Motor neuron (in vitro differentiated cells): ENCODE data around the gene CCDC102A. TPM values are rescaled to one million over a fixed set of nuclear protein-coding genes. Genes with fewer than 3 reads are reported as not detected.
A peak's percentile ranks its signal among the peaks of the same experiment; 100 is the strongest.

Experiments
- ATAC-seq, 8 experiments: fragments of 200-7000 bp; cut with Tn5 transposase; replicated peaks in 6 of 8; 2 replicates each; pipeline ENCODE4 v1.8.0; 2021; ENCODE audit warnings: mild to moderate bottlenecking in 8 of 8, moderate library complexity in 8 of 8
- H3K27ac ChIP-seq, 2 donors: fragments of 250-450 bp; sonication (Bioruptor Pico); 2 replicates each; pipeline ENCODE4 v1.9.0; 2021; ENCODE audit warnings: antibody characterized with exemption in 2 of 2, mild to moderate bottlenecking in 2 of 2, moderate library complexity in 1 of 2
- H3K4me1 ChIP-seq, 2 donors: fragments of 250-450 bp; sonication (Bioruptor Pico); replicated peaks in 1 of 2; 2 replicates each; pipeline ENCODE4 v1.6.1; 2021; ENCODE audit warnings: antibody characterized with exemption in 2 of 2, mild to moderate bottlenecking in 2 of 2, moderate library complexity in 1 of 2
- H3K4me3 ChIP-seq, 5 donors: fragments of 250-450 bp; sonication (Bioruptor Pico); 2 replicates each; pipeline ENCODE4 v1.9.0; 2021; ENCODE audit warnings: antibody characterized with exemption in 5 of 5, mild to moderate bottlenecking in 5 of 5, moderate library complexity in 4 of 5
- WGBS, 10 experiments: fragments of 450-650 bp; shearing (Covaris generic); methylation state at CpG; one replicate each; pipeline ENCODE4 v1.0.0; 2022; 5-methylcytosine and 5-hydroxymethylcytosine counted together
- in situ Hi-C, 9 experiments: fragments of 400-800 bp; cut with MboI; loops; one replicate each; pipeline ENCODE4 v1.15.0; 2021; ENCODE audit warnings: low sequenced_read_pairs in 9 of 9, low pct_unique_long_range_greater_than_20kb in 2 of 9; ENCODE audit not compliant: unreplicated experiment in 9 of 9
- total RNA-seq, 8 experiments: library from RNA; unstranded; fragments of 300-600 nt; gene quantifications; 2 replicates each; pipeline versions ENCODE4 v1.2.3 to v1.2.4, GENCODE V29; 2022

Gene CCDC102A
- 10 to 100 TPM in 2 of 8 experiments, 1 to 10 TPM in 6; 1.1 to 16.8 (median 6.2) TPM for total RNA-seq

DNA sequence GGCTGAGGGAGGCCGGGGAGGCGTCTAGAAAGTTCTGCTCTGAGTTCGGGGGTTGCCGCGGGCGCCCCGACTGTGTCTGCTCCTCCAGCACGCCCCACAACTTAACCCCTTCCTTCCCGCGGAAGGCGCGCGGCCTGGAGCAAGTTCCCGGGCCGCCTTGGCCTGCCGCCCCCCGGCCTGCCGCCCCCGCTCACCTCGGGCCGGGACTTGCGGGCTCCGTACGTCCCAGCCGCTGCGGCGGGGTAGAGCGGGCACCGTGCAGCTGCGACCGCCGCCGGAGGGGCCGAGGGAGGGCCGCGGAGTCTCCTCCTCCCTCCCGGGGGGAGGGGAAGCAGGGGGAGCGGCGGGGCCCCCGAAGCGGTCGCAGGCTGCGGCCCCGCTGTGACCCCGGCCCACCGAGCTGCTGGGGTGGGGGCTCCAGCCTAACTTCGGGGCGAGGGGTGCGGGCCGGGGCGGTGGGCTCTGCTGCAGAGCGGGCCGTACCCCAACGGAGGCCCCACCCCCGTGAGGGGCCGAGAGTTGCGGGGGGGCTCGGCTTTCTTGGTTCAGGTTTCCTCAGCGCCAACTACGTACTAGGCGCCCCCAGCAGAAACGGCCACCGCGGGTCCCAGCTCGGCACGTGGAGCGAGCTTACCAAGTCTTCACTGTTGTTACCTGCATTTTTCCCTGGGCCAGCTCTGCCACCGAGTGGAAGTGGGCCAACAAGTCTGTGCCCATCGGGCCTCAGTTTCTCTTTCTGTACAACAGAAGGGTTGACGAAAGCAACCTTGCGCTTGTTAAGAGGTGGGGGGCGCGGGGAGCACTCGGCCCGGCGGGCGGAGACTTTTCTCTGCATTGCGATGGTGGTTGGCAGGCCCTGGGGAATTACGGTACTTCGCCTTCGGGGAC, at the start of gene CCDC102A:
Gene CCDC102A, minus strand, starts transcription at position 266 of the 888 bp plus-strand sequence. CDS start 7,394 bp downstream, outside the sequence.
- in situ Hi-C loops = no loop called here
- Histone ChIP-seq H3K4me1 (peaks cover 10 to 20% of the 10 kb centered on the region in 2 donors), H3K27ac (peak within 1 kb of the TSS in 1 of 2 donors; percentile 70), H3K4me3 (peak within 1 kb of the TSS; percentile 61 to 81 (median 71))
- ATAC-seq = peak; percentile 36 to 70 (median 65)
- 0 to 20% methylated on average over 1 of the region's 81 CpGs; no CpG with 5 or more reads in 8 of the 10 experiments for WGBS, 10 experiments

DNA sequence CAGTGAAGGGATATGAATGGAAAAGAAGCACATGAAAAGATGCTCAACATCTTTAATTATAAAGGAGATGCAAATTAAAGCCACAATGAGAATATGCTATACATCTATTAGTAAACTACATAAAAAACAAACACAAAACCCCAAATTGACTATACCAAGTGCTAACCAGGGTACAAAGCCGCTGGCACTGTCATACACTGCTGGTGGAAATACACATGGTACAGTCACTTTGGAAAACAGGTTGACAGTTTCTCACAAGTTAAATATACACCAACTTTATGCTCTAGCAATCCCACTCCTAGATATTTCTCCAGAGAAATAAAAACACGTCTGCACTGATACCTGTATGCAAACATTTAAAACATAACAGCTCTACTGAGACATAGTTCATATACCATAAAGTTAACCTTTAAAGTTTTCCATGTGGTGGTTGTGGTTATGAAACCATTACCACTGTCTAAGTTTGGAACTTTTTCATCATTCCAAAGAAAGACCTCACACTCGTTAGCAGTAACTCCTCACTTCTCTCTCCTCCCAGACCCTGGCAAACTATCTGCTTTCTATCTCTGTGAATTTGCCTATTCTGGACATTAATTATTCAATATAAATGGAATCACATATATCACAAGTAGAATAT, 48.8 kb upstream of the CCDC102A start:
- Histone ChIP-seq H3K27ac (no peak overlapping the region), H3K4me1 (no peaks in the 10 kb centered on the region), H3K4me3 (no peak overlapping the region)
- in situ Hi-C loops = loop anchor here in 3 of 9 experiments (25.0 kb wide), 2 partner anchors 152 to 427 kb away; partner anchors contain the start of genes USB1 (in 2 of the 3), ZNF319 (in 2 of the 3) and KATNB1 (in 1 of the 3)
- 10 to 100% (median 54%) methylated on average over 1 to 3 of the region's 3 CpGs; no CpG with 5 or more reads in 1 of the 10 experiments for WGBS, 10 experiments
- ATAC-seq = no peak

DNA sequence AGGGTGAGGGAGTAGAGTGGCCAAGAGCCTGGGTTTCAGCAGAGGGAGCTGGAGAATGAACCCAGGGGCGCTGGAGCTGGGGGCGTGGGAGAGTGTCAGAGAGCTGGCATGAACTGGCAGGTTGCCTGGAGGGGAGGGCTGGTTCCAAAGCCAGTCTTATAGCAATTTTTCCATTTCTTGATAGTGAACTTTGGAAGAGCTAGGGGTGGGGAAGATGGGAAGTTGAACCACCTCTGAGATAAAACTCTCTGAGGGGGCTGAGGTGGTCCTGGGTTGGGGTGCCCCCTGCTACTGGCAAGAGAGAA, 42.9 kb upstream of the CCDC102A start:
- H3K4me1 ChIP-seq = peaks cover 0 to 9% of the 10 kb centered on the region in 2 donors
- no peak for ATAC-seq
- in situ Hi-C loops = loop anchor here in 3 of 9 experiments (25.0 kb wide), 2 partner anchors 158 to 433 kb away; partner anchors contain the start of genes USB1 (in 2 of the 3), ZNF319 (in 2 of the 3) and KATNB1 (in 1 of the 3)

GRCh38 chr16:57578521-57579360, 42.4 kb upstream of the CCDC102A start:
- ATAC-seq = no peak
- WGBS, 10 experiments = 0 to 100% (median 69%) methylated on average over 1 to 4 of the region's 14 CpGs; no CpG with 5 or more reads in 2 of the 10 experiments
- Histone ChIP-seq H3K27ac (no peak overlapping the region), H3K4me1 (peaks cover 0 to 9% of the 10 kb centered on the region in 2 donors), H3K4me3 (no peak overlapping the region)
- in situ Hi-C loops = loop anchor here in 3 of 9 experiments (25.0 kb wide), 2 partner anchors 159 to 434 kb away; partner anchors contain the start of genes USB1 (in 2 of the 3), ZNF319 (in 2 of the 3) and KATNB1 (in 1 of the 3)

More for the DNA sequence above, 42.9 kb upstream of the CCDC102A start:
- WGBS, 10 experiments = 20 to 89% (median 80%) methylated on average over 1 to 2 of the region's 2 CpGs; no CpG with 5 or more reads in 5 of the 10 experiments
- H3K27ac ChIP-seq = no peak overlapping the region
- no peak overlapping the region for H3K4me3 ChIP-seq

DNA sequence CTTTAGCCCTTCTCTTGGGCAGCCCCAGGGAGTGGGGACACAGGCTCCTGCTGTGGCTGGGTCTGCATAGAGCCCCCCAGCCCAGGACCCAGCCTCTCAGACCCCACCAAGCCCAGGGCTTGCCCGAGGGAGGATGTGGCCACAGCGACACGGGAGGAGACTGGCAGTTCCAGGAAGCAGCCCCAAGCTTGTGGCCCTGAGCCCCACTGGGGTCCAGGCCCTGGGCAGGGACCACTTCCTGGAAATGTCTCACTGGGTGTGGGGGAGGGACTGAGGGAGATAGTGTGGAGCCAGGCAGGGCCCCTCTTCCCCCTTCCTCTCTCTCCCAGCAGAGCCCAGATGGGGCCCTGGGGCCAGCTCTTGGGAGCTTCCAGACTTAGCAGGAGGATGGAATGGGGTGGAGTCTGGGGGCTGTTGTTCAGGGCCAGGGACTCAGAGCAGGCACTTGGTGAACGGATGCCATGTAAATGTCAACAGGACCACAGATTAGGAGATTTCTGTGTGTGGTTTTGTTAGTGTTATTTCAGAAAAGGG, 41.4 kb upstream of the CCDC102A start:
- peaks cover 0 to 9% of the 10 kb centered on the region in 2 donors for H3K4me1 ChIP-seq
- in situ Hi-C loops = loop anchor here in 3 of 9 experiments (25.0 kb wide), 2 partner anchors 160 to 435 kb away; partner anchors contain the start of genes USB1 (in 2 of the 3), ZNF319 (in 2 of the 3) and KATNB1 (in 1 of the 3)
- peak in 5 of 8 experiments; percentile 21 to 40 (median 28) for ATAC-seq
- no peak overlapping the region for H3K27ac ChIP-seq
- WGBS, 10 experiments = 33 to 80% methylated on average over 1 of the region's 4 CpGs; no CpG with 5 or more reads in 8 of the 10 experiments
- no peak overlapping the region for H3K4me3 ChIP-seq

DNA sequence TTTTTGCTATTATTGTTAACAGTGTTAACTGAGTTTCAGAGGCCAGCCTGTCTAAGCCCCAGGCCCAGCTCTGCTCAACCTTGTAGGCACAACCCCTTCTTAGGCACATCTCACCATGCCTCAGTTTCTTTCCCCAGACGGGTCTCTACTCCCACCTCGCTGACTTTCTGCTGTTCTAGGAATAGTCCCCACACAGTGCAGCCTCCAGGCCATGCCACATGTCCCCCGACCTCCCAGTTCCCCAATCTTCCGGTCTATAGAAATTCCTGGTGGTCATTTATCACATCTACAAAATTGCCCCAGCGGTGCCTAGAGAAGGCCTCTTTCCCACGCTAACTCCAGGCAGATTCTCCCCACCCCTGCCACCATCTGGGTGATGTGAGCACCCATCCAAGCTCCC, 40.8 kb upstream of the CCDC102A start:
- no peak for ATAC-seq
- 20 to 80% (median 52%) methylated on average over 1 to 3 of the region's 6 CpGs; no CpG with 5 or more reads in 6 of the 10 experiments for WGBS, 10 experiments

DNA sequence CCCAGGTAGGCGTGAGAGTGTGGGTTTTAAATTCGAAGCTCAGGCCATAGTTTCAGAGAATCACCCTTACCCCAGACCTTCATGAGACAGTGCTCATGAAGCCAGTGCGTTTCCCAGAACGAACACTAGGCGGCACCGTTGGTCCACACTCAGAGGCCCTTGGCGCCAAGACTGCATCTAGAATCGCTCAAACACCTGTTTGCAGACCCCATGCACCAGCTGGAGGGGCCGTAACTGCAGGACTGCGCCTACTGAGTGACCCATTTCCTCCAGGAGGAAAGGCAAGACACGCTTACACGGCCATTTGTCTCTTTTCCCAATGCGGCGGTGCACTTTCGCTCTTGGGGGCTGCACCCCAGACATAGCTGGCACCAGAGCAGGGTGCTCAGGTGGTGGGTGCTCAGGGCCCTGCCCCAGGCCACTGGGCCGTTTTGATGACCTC, 40.1 kb upstream of the CCDC102A start:
- 0 to 37% (median 14%) methylated on average over 1 to 16 of the region's 16 CpGs; no CpG with 5 or more reads in 6 of the 10 experiments for WGBS, 10 experiments
- Histone ChIP-seq H3K4me1 (peaks cover 0 to 9% of the 10 kb centered on the region in 2 donors), H3K27ac (no peak overlapping the region), H3K4me3 (no peak overlapping the region)
- ATAC-seq = peak; percentile 82 to 95 (median 86)
- in situ Hi-C loops = loop anchor here in 3 of 9 experiments (25.0 kb wide), 2 partner anchors 161 to 436 kb away; partner anchors contain the start of genes USB1 (in 2 of the 3), ZNF319 (in 2 of the 3) and KATNB1 (in 1 of the 3)

More for the DNA sequence above, 40.8 kb upstream of the CCDC102A start:
- in situ Hi-C loops = loop anchor here in 3 of 9 experiments (25.0 kb wide), 2 partner anchors 160 to 435 kb away; partner anchors contain the start of genes USB1 (in 2 of the 3), ZNF319 (in 2 of the 3) and KATNB1 (in 1 of the 3)
- Histone ChIP-seq H3K27ac (no peak overlapping the region), H3K4me1 (peaks cover 0 to 9% of the 10 kb centered on the region in 2 donors), H3K4me3 (no peak overlapping the region)

DNA sequence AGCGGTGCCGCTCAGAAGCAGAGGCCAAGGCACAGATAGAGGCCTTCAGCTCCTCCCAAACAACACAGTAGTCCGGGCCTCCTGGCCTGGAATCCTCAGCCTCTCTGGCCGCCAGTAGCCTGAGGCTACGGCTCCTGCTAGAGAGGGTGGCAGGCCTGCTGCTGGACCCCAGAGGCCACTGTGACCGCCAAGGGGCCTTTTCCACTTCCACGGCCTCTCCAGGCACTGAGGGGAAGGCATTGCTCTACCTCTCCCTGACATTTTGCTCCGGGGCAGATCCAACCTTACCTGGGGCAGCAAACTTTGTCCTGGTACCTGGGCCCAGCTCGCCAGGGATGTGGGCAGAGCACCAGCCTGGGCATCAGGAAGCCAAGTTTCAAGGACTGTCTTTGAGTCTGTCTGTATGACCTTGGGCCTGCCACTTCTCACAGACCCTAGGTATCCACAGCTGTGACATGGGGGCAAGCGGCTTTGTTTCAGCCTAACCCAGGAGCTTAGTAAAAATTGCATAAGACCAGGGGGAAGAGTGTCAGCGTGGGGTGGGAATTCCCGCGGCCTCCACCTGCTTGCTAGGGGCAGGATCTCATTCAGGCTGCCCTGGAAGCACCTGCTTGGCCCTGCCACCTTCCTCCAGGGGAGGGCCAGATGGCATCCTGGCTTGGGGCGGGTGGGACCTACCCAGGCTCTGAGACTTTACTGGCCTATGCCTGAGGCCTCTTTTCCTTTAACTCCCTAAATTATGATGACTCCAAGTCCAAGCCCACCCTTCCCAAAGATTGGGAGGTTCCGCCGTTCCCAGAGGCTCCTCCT, 39.3 kb upstream of the CCDC102A start:
- H3K27ac ChIP-seq = no peak overlapping the region
- in situ Hi-C loops = loop anchor here in 3 of 9 experiments (25.0 kb wide), 2 partner anchors 162 to 437 kb away; partner anchors contain the start of genes USB1 (in 2 of the 3), ZNF319 (in 2 of the 3) and KATNB1 (in 1 of the 3)
- 20 to 100% (median 70%) methylated on average over 1 to 6 of the region's 16 CpGs; no CpG with 5 or more reads in 4 of the 10 experiments for WGBS, 10 experiments
- no peak overlapping the region for H3K4me3 ChIP-seq
- ATAC-seq = peak in 1 of 8 experiments; percentile 4
- H3K4me1 ChIP-seq = peaks cover 0 to 9% of the 10 kb centered on the region in 2 donors

GRCh38 chr16:57574646-57575467, 38.5 kb upstream of the CCDC102A start:
- in situ Hi-C loops = loop anchor here in 5 of 9 experiments (25.0 kb wide), 2 partner anchors 162 to 437 kb away; partner anchors contain the start of genes USB1 (in 4 of the 5), ZNF319 (in 4 of the 5) and KATNB1 (in 1 of the 5)
- ATAC-seq = peak in 1 of 8 experiments; percentile 12
- 0 to 92% (median 60%) methylated on average over 1 to 2 of the region's 24 CpGs; no CpG with 5 or more reads in 5 of the 10 experiments for WGBS, 10 experiments
- Histone ChIP-seq H3K4me1 (peaks cover 0 to 9% of the 10 kb centered on the region in 2 donors), H3K27ac (no peak overlapping the region), H3K4me3 (no peak overlapping the region)

DNA sequence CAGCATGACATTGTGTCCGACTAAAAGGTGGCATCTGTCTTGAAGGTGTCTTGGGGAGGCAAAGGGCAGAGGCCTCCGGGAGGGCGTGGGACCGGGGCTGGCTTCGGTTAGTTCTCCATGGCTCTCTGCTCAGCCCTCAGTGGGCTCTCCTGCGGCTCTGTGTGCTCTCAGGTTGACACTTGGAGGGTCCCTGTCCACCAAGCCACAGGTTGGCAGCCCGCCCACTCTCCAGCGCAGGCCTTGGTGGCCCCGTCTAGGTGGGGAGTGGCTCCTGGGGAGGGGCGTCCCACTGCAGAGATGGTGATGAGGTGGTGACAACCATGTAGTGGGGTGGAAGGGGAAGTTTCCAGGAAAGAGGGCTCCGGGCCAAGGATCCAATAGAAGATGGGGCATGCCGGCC, 37.7 kb upstream of the CCDC102A start:
- Histone ChIP-seq H3K4me3 (no peak overlapping the region), H3K4me1 (peaks cover 0 to 9% of the 10 kb centered on the region in 2 donors), H3K27ac (no peak overlapping the region)
- in situ Hi-C loops = loop anchor here in 2 of 9 experiments (25.0 kb wide), 1 partner anchor 438 kb away; the partner anchor contains the start of genes USB1 (in 2 of the 2) and ZNF319 (in 2 of the 2)
- ATAC-seq = no peak
- WGBS, 10 experiments = 0 to 100% (median 83%) methylated on average over 1 to 2 of the region's 12 CpGs; no CpG with 5 or more reads in 5 of the 10 experiments
